K562 (cell line): ENCODE results near the gene SETD3. TPM values are rescaled to one million over a fixed set of nuclear protein-coding genes. Genes with fewer than 3 reads are reported as not detected.

Experiments used
- ATAC-seq: fragments of 200-7000 bp; cut with Tn5 transposase; 3 replicates; pipeline ENCODE4 v1.9.1; 2020; ENCODE audit warnings: moderate library complexity
- BruUV-seq: library from RNA; stranded (reverse); fragments of 400-500 nt; replicated peaks from 2 replicates; lab custom pipeline; 2021; lab: Mats Ljungman, UMichigan
- CTCF ChIA-PET: fragments of 300-600 bp; formaldehyde crosslinking; extraction: SDS; loops from one replicate; lab custom pipeline; 2021; ENCODE audit warnings: low intra/inter-chr PET ratio; lab: Yijun Ruan, JAX
- POLR2A ChIA-PET: fragments of 300-600, 350-650 bp; sonication (Branson Sonifier 250); formaldehyde crosslinking; extraction: SDS; loops from one replicate; lab custom pipeline; 2021; ENCODE audit warnings: antibody characterized with exemption, inconsistent platforms; lab: Yijun Ruan, JAX
- DNase-seq, 4 experiments: peaks; one replicate each; pipeline versions ENCODE4 v3.0.0 to v3.0.0-alpha.2; 2011 to 2018; ENCODE audit warnings: low spot score in 3 of 4, mixed read lengths in 3 of 4; ENCODE audit errors: extremely low read depth in 1 of 4
- FAIRE-seq: peaks from 2 replicates; lab custom pipeline; 2011; peaks lifted over from hg19 to GRCh38; lab: Jason Lieb, UNC
- H2AFZ ChIP-seq: 2 replicates; pipeline ENCODE4 v1.6.0; 2011; ENCODE audit warnings: low read depth, low read length, control low read depth, inconsistent platforms
- H3K27ac ChIP-seq: fragments of 200-600 bp; 3 replicates; pipeline ENCODE4 v1.8.0; 2011; ENCODE audit warnings: low read depth, mild to moderate bottlenecking, control low read depth, inconsistent platforms, low read length, moderate library complexity, mixed read lengths; ENCODE audit errors: extremely low read depth
- H3K27me3 ChIP-seq, 2 experiments: fragments of 300-600 bp in 1 of 2; 2 replicates in 1 of 2; 3 replicates in 1 of 2; pipeline versions ENCODE4 v1.6.0 to v1.8.0; 2011; ENCODE audit warnings: inconsistent platforms in 2 of 2, low read length in 2 of 2, mild to moderate bottlenecking in 1 of 2, mixed read lengths in 1 of 2, moderate library complexity in 1 of 2; ENCODE audit not compliant: control insufficient read depth in 2 of 2, insufficient read depth in 2 of 2
- H3K36me3 ChIP-seq: fragments of 300-600 bp; 3 replicates; pipeline ENCODE4 v1.8.0; 2011; ENCODE audit warnings: mild to moderate bottlenecking, low read length, inconsistent platforms; ENCODE audit not compliant: control insufficient read depth, insufficient read depth
- H3K4me1 ChIP-seq, 2 experiments: fragments of 200-600 bp in 1 of 2; replicated peaks in 1 of 2; 2 replicates in 1 of 2; 3 replicates in 1 of 2; pipeline versions ENCODE4 v1.5.1 to v1.8.0; 2011; ENCODE audit warnings: inconsistent platforms in 2 of 2, low read length in 2 of 2, mild to moderate bottlenecking in 1 of 2, mixed read lengths in 1 of 2, moderate library complexity in 1 of 2; ENCODE audit not compliant: control insufficient read depth in 2 of 2, insufficient read depth in 2 of 2
- H3K4me2 ChIP-seq: 2 replicates; pipeline ENCODE4 v1.6.1; 2011; ENCODE audit warnings: low read length, control low read depth, inconsistent platforms, mixed read lengths; ENCODE audit not compliant: insufficient read depth
- H3K4me3 ChIP-seq: fragments of 200-600 bp; sonication (generic), shearing (Covaris generic); 2 replicates; pipeline ENCODE4 v1.5.1; 2016; ENCODE audit warnings: control low read depth, inconsistent platforms
- H3K79me2 ChIP-seq: fragments of 200-600 bp; 3 replicates; pipeline ENCODE4 v1.8.0; 2011; ENCODE audit warnings: low read length, inconsistent platforms; ENCODE audit not compliant: control insufficient read depth, insufficient read depth
- H3K9ac ChIP-seq, 2 experiments: 2 replicates each; pipeline versions ENCODE4 v1.6.0 to v1.6.1; 2011; ENCODE audit warnings: low read depth in 2 of 2, low read length in 2 of 2, control low read depth in 1 of 2, inconsistent platforms in 1 of 2, mild to moderate bottlenecking in 1 of 2, mixed read lengths in 1 of 2; ENCODE audit not compliant: insufficient read depth in 1 of 2
- H3K9me1 ChIP-seq: one replicate; pipeline ENCODE4 v1.6.0; 2011; ENCODE audit warnings: inconsistent platforms, mild to moderate bottlenecking, low read length, moderate library complexity; ENCODE audit not compliant: control insufficient read depth, insufficient read depth
- H3K9me3 ChIP-seq: replicated peaks from 2 replicates; pipeline ENCODE4 v1.5.1; 2011; ENCODE audit warnings: low read depth, low read length, inconsistent platforms; ENCODE audit not compliant: control insufficient read depth, insufficient read depth
- H4K20me1 ChIP-seq: replicated peaks from 2 replicates; pipeline ENCODE4 v1.6.1; 2011; ENCODE audit warnings: low read length, inconsistent platforms, mixed read lengths; ENCODE audit not compliant: control insufficient read depth, insufficient read depth
- ADNP ChIP-seq: fragments of 200-800 bp; sonication (Bioruptor generic); IDR thresholded peaks from 2 replicates; pipeline ENCODE4 v1.6.1; 2016; ENCODE audit warnings: missing genetic modification characterization, missing compliant biosample characterization
- ILK ChIP-seq: fragments of 450-650 bp; IDR thresholded peaks from 2 replicates; pipeline ENCODE4 v1.6.1; 2016; ENCODE audit warnings: missing genetic modification characterization, low read depth, mild to moderate bottlenecking, missing compliant biosample characterization, moderate library complexity, borderline replicate concordance
- KDM5B ChIP-seq: fragments of 200-600 bp; sonication (generic); IDR thresholded peaks from 2 replicates; pipeline ENCODE4 v1.6.1; 2012; ENCODE audit warnings: low read depth, mild to moderate bottlenecking, moderate library complexity, low read length, control low read depth, inconsistent platforms; ENCODE audit not compliant: insufficient replicate concordance
- NRF1 ChIP-seq, 2 experiments: fragments of 450-650 bp; IDR thresholded peaks in 1 of 2; conservative IDR thresholded peaks in 1 of 2; 2 replicates each; pipeline ENCODE4 v1.6.1; 2014; ENCODE audit warnings: mild to moderate bottlenecking in 2 of 2
- POLR2G ChIP-seq: fragments of 200-400 bp; formaldehyde crosslinking; IDR thresholded peaks from 2 replicates; pipeline ENCODE4 v1.6.1; 2017; ENCODE audit warnings: low read depth, mild to moderate bottlenecking, antibody characterized with exemption, low read length, moderate library complexity
- PTBP1 ChIP-seq: fragments of 200-400 bp; formaldehyde crosslinking; IDR thresholded peaks from 2 replicates; pipeline ENCODE4 v1.6.1; 2017; ENCODE audit warnings: low read depth, low read length
- SIRT6 ChIP-seq: IDR thresholded peaks from one replicate; pipeline ENCODE4 v1.6.1; 2012; ENCODE audit warnings: low read depth, mild to moderate bottlenecking, control low read depth, inconsistent platforms, low read length, moderate library complexity
- SP2 ChIP-seq: IDR thresholded peaks from 2 replicates; pipeline ENCODE4 v1.6.1; 2011; ENCODE audit warnings: mild to moderate bottlenecking, low read depth, low read length, moderate library complexity; ENCODE audit not compliant: poor library complexity, severe bottlenecking; ENCODE audit errors: extremely low read depth
- XRCC4 ChIP-seq: IDR thresholded peaks from one replicate; pipeline ENCODE4 v1.6.1; 2011; ENCODE audit not compliant: insufficient read depth, insufficient read length; ENCODE audit errors: extremely low read depth
- ZBED1 ChIP-seq: IDR thresholded peaks from 2 replicates; pipeline ENCODE4 v1.6.1; 2014
- ZNF121 ChIP-seq: sonication (generic); formaldehyde crosslinking; conservative IDR thresholded peaks from 2 replicates; pipeline ENCODE4 v1.8.0; 2022; ENCODE audit warnings: missing genetic modification reagents
- ZNF124 ChIP-seq: sonication (generic); formaldehyde crosslinking; IDR thresholded peaks from 2 replicates; pipeline ENCODE4 v1.8.1; 2022; ENCODE audit warnings: missing genetic modification reagents
- ZNF140 ChIP-seq: fragments of 250-450 bp; sonication (Bioruptor Pico); IDR thresholded peaks from 2 replicates; pipeline ENCODE4 v1.8.0; 2021; ENCODE audit warnings: moderate library complexity, mild to moderate bottlenecking, inconsistent platforms
- ZNF175 ChIP-seq: fragments of 200-800 bp; sonication (Bioruptor generic); IDR thresholded peaks from 2 replicates; pipeline ENCODE4 v1.6.1; 2016; ENCODE audit warnings: low read depth, mild to moderate bottlenecking, missing genetic modification characterization, missing compliant biosample characterization
- ZNF217 ChIP-seq: sonication (generic); formaldehyde crosslinking; IDR thresholded peaks from 2 replicates; pipeline ENCODE4 v1.8.0; 2022; ENCODE audit warnings: mild to moderate bottlenecking, missing genetic modification reagents
- ZNF780A ChIP-seq: fragments of 250-450 bp; sonication (Bioruptor Pico); IDR thresholded peaks from 2 replicates; pipeline ENCODE4 v1.5.0; 2021; ENCODE audit warnings: mild to moderate bottlenecking
- WGBS: fragments of 100-300 bp; shearing (Covaris generic); methylation state at CpG from one replicate; pipeline ENCODE4 v1.1.6; 2016; ENCODE audit warnings: low coverage, mixed read lengths; ENCODE audit not compliant: insufficient coverage; ENCODE audit errors: missing lambda C conversion rate; 5-methylcytosine and 5-hydroxymethylcytosine counted together
- in situ Hi-C: fragments of 300-500 bp; cut with MboI; formaldehyde crosslinking; loops from 4 replicates; pipeline ENCODE4 v1.15.0; 2018; ENCODE audit warnings: inconsistent platforms, mixed read lengths
- intact Hi-C: fragments of 100-400 bp; cut with micrococcal nuclease; formaldehyde crosslinking; loops from 2 replicates; pipeline ENCODE4 v1.14.2; 2022
- polyA plus RNA-seq, 8 experiments: library from polyadenylated mRNA; depleted of rRNA in 4 of 8; stranded (reverse) in 5 of 8; unstranded in 3 of 8; fragments of >200 nt; fragmentation: Nextera tagmentation in 2 of 8; fragmentation: Illumina TruSeq in 1 of 8; extraction: Ambion mirVana in 2 of 8; extraction: Trizol in 1 of 8; gene quantifications; 2 replicates each; pipeline versions ENCODE4 v1.2.1 to v1.2.3, GENCODE V29; 2011 to 2014; ENCODE audit warnings: inconsistent platforms in 1 of 8, missing spikeins in 1 of 8
- total RNA-seq, 7 experiments: library from RNA; depleted of rRNA in 6 of 7; stranded (reverse); fragments of >200 nt in 6 of 7; fragmentation: Illumina TruSeq in 2 of 7; extraction: Trizol in 2 of 7; gene quantifications; 2 replicates each; pipeline versions ENCODE4 v1.2.1 to v1.2.3, GENCODE V29; 2011 to 2021; ENCODE audit warnings: low replicate concordance in 1 of 7
- TF ChIP-seq, protein P1 (sequence below): fragments of 250-450 bp; sonication (Bioruptor Pico); IDR thresholded peaks from 2 replicates; pipeline ENCODE4 v1.8.0; 2021; ENCODE audit warnings: moderate library complexity, mild to moderate bottlenecking, inconsistent platforms
- TF ChIP-seq, protein P2 (sequence below), 2 experiments: fragments of 450-650 bp; IDR thresholded peaks; 2 replicates each; pipeline ENCODE4 v1.6.1; 2018; ENCODE audit warnings: mild to moderate bottlenecking in 2 of 2, low read depth in 1 of 2; ENCODE audit not compliant: partially characterized antibody in 2 of 2
- TF ChIP-seq, protein P3 (sequence below): fragments of 450-650 bp; IDR thresholded peaks from one replicate; pipeline ENCODE4 v1.6.1; 2018; ENCODE audit warnings: mild to moderate bottlenecking, moderate library complexity; ENCODE audit not compliant: partially characterized antibody

The SETD3 gene
- total and polyA plus RNA-seq, 9 of the 15 experiments (the other 6 are each of a cell fraction or from before 2014, with no cell fraction given): 8.5 to 35.9 (median 26.5) TPM

DNA sequence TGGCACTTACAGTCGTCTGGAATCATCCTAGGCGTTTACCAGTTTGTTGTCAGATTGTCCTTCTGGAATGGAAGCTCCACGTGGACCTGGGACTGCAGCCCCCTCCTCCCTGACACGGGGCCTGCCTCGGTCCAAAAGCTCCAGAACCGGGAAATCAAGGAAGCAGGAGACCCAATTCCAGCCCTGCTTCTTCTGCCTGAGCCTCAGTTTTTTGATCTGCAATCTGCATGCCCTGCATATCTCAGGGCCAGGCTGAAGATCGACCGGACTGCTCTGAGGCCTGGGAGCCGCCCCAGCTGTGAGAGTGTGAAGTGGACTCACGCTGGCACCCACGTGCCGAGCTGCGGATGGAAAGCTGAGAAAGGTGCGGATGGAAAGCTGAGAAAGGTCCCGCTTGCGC lies 98.6 kb downstream of the SETD3 start:
- TF ChIP-seq, protein P1, sequence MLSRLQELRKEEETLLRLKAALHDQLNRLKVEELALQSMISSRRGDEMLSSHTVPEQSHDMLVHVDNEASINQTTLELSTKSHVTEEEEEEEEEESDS: no peak
- TF ChIP-seq POLR2G (no peak), ZNF121 (no peak), NRF1 (conservative IDR thresholded peaks at IDR 0.05 in 1 of 2, IDR thresholded peaks at IDR 0.05 in 1 of 2) (no peak), ILK (no peak), XRCC4 (no peak), ZBED1 (no peak), ZNF175 (CRISPR knock-in tag) (no peak), KDM5B (no peak), ZNF780A (CRISPR knock-in tag) (no peak), SIRT6 (no peak), ZNF217 (CRISPR knock-in tag) (no peak), PTBP1 (no peak), ZNF140 (CRISPR knock-in tag) (no peak), ADNP (tag) (no peak), ZNF124 (CRISPR knock-in tag) (no peak), SP2 (no peak)
- TF ChIP-seq, protein P2, sequence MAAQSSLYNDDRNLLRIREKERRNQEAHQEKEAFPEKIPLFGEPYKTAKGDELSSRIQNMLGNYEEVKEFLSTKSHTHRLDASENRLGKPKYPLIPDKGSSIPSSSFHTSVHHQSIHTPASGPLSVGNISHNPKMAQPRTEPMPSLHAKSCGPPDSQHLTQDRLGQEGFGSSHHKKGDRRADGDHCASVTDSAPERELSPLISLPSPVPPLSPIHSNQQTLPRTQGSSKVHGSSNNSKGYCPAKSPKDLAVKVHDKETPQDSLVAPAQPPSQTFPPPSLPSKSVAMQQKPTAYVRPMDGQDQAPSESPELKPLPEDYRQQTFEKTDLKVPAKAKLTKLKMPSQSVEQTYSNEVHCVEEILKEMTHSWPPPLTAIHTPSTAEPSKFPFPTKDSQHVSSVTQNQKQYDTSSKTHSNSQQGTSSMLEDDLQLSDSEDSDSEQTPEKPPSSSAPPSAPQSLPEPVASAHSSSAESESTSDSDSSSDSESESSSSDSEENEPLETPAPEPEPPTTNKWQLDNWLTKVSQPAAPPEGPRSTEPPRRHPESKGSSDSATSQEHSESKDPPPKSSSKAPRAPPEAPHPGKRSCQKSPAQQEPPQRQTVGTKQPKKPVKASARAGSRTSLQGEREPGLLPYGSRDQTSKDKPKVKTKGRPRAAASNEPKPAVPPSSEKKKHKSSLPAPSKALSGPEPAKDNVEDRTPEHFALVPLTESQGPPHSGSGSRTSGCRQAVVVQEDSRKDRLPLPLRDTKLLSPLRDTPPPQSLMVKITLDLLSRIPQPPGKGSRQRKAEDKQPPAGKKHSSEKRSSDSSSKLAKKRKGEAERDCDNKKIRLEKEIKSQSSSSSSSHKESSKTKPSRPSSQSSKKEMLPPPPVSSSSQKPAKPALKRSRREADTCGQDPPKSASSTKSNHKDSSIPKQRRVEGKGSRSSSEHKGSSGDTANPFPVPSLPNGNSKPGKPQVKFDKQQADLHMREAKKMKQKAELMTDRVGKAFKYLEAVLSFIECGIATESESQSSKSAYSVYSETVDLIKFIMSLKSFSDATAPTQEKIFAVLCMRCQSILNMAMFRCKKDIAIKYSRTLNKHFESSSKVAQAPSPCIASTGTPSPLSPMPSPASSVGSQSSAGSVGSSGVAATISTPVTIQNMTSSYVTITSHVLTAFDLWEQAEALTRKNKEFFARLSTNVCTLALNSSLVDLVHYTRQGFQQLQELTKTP (IDR thresholded peaks at IDR 0.05; ENCODE audit: low read depth in 1 of 2, partially characterized antibody in 2 of 2): no peak
- TF ChIP-seq, protein P3, sequence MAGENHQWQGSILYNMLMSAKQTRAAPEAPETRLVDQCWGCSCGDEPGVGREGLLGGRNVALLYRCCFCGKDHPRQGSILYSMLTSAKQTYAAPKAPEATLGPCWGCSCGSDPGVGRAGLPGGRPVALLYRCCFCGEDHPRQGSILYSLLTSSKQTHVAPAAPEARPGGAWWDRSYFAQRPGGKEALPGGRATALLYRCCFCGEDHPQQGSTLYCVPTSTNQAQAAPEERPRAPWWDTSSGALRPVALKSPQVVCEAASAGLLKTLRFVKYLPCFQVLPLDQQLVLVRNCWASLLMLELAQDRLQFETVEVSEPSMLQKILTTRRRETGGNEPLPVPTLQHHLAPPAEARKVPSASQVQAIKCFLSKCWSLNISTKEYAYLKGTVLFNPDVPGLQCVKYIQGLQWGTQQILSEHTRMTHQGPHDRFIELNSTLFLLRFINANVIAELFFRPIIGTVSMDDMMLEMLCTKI: no peak
- ATAC-seq (no peak), DNase-seq (no peak), FAIRE-seq (no peak)
- Histone ChIP-seq H3K9ac (no peak overlapping the region), H2AFZ (no peak overlapping the region), H4K20me1 (no peaks in the 10 kb centered on the region; the same call in 1 of the 2 replicates), H3K27ac (no peak overlapping the region), H3K4me3 (no peak overlapping the region), H3K79me2 (no peaks in the 10 kb centered on the region), H3K9me3 (no peaks in the 10 kb centered on the region), H3K4me2 (no peak overlapping the region), H3K36me3 (no peaks in the 10 kb centered on the region), H3K9me1 (no peaks in the 10 kb centered on the region), H3K4me1 (no peaks in the 10 kb centered on the region; a peak in 1 of 5 replicates), H3K27me3 (peaks cover 17 to 75% of the 10 kb centered on the region in 2 experiments)
- in situ Hi-C loops: loop anchor here (25.0 kb wide), 1 partner anchor 505 kb away; no protein-coding TSS in a partner anchor
- 7% methylated on average over 13 of the region's 16 CpGs for WGBS
- intact Hi-C loops: loop anchor here (10.0 kb wide), 1 partner anchor 243 kb away; no protein-coding TSS in a partner anchor
- ChIA-PET POLR2A (no interaction called here), CTCF (no interaction called here)
- no TSS peak for BruUV-seq
